Liver (tissue), 9 donors: ENCODE measurements around the gene GPR15LG. TPM values are rescaled to one million over a fixed set of nuclear protein-coding genes. Genes with fewer than 3 reads are reported as not detected.

Source experiments
- DNase-seq: peaks from one replicate; pipeline ENCODE4 v3.0.0-alpha.2; 2017; ENCODE audit warnings: low spot score
- H3K27ac ChIP-seq, 2 donors: one replicate each; pipeline ENCODE4 v1.7.0; 2013; ENCODE audit warnings: inconsistent platforms in 2 of 2, low read length in 2 of 2, control low read depth in 1 of 2, low read depth in 1 of 2, mild to moderate bottlenecking in 1 of 2
- H3K27me3 ChIP-seq, 4 donors: one replicate each; pipeline versions ENCODE4 v1.6.1 to v1.7.0; 2013; ENCODE audit warnings: low read length in 3 of 4, inconsistent platforms in 1 of 4, mild to moderate bottlenecking in 1 of 4, moderate library complexity in 1 of 4; ENCODE audit not compliant: control insufficient read depth in 4 of 4, insufficient read depth in 4 of 4
- H3K36me3 ChIP-seq, 4 donors: one replicate each; pipeline versions ENCODE4 v1.6.1 to v1.7.0; 2013; ENCODE audit warnings: low read length in 3 of 4, mild to moderate bottlenecking in 3 of 4, low read depth in 1 of 4, moderate library complexity in 1 of 4; ENCODE audit not compliant: control insufficient read depth in 4 of 4, insufficient read depth in 3 of 4
- H3K4me1 ChIP-seq, 4 donors: one replicate each; pipeline versions ENCODE4 v1.6.1 to v1.7.0; 2013; ENCODE audit warnings: low read length in 3 of 4, mild to moderate bottlenecking in 3 of 4, moderate library complexity in 1 of 4; ENCODE audit not compliant: control insufficient read depth in 4 of 4, insufficient read depth in 4 of 4
- H3K4me3 ChIP-seq, 3 donors: one replicate each; pipeline versions ENCODE4 v1.6.1 to v1.7.0; 2013; ENCODE audit warnings: low read length in 3 of 3, control low read depth in 1 of 3, low read depth in 1 of 3, mild to moderate bottlenecking in 1 of 3
- H3K9ac ChIP-seq, 2 donors: one replicate each; pipeline ENCODE4 v1.7.0; 2013; ENCODE audit warnings: low read length in 2 of 2, mild to moderate bottlenecking in 2 of 2, moderate library complexity in 2 of 2, control low read depth in 1 of 2, low read depth in 1 of 2
- H3K9me3 ChIP-seq, 4 donors: one replicate each; pipeline versions ENCODE4 v1.6.1 to v1.7.0; 2013; ENCODE audit warnings: low read length in 3 of 4; ENCODE audit not compliant: control insufficient read depth in 4 of 4
- ATF3 ChIP-seq: IDR thresholded peaks from 2 replicates; pipeline ENCODE4 v1.6.1; 2016; ENCODE audit warnings: antibody characterized with exemption
- EGR1 ChIP-seq, 2 donors: IDR thresholded peaks; 2 replicates each; pipeline ENCODE4 v1.6.1; 2016 to 2018; ENCODE audit warnings: antibody characterized with exemption in 2 of 2, low read depth in 2 of 2
- FOXA1 ChIP-seq: IDR thresholded peaks from 2 replicates; pipeline ENCODE4 v1.6.1; 2016; ENCODE audit warnings: antibody characterized with exemption
- FOXA2 ChIP-seq: IDR thresholded peaks from 2 replicates; pipeline ENCODE4 v1.6.1; 2016; ENCODE audit warnings: antibody characterized with exemption
- GABPA ChIP-seq, 2 donors: IDR thresholded peaks in 1 of 2; conservative IDR thresholded peaks in 1 of 2; 2 replicates each; pipeline ENCODE4 v1.6.1; 2016; ENCODE audit warnings: antibody characterized with exemption in 2 of 2, mild to moderate bottlenecking in 1 of 2, moderate library complexity in 1 of 2
- HNF4A ChIP-seq, 2 donors: conservative IDR thresholded peaks; 2 replicates each; pipeline ENCODE4 v1.6.1; 2016; ENCODE audit warnings: antibody characterized with exemption in 2 of 2, mild to moderate bottlenecking in 2 of 2
- HNF4G ChIP-seq: IDR thresholded peaks from 2 replicates; pipeline ENCODE4 v1.6.1; 2016; ENCODE audit warnings: antibody characterized with exemption
- JUND ChIP-seq, 2 donors: IDR thresholded peaks; 2 replicates each; pipeline ENCODE4 v1.6.1; 2016; ENCODE audit warnings: antibody characterized with exemption in 2 of 2
- NR2F2 ChIP-seq: IDR thresholded peaks from 2 replicates; pipeline ENCODE4 v1.6.1; 2016; ENCODE audit warnings: antibody characterized with exemption
- RAD21 ChIP-seq, 2 donors: IDR thresholded peaks; 2 replicates each; pipeline ENCODE4 v1.6.1; 2016; ENCODE audit warnings: antibody characterized with exemption in 2 of 2, mild to moderate bottlenecking in 2 of 2
- REST ChIP-seq: IDR thresholded peaks from 2 replicates; pipeline ENCODE4 v1.6.1; 2016; ENCODE audit warnings: antibody characterized with exemption, mild to moderate bottlenecking
- RXRA ChIP-seq, 2 donors: IDR thresholded peaks; 2 replicates each; pipeline ENCODE4 v1.6.1; 2017 to 2018; ENCODE audit warnings: antibody characterized with exemption in 2 of 2, mild to moderate bottlenecking in 1 of 2
- SP1 ChIP-seq: IDR thresholded peaks from 2 replicates; pipeline ENCODE4 v1.6.1; 2018; ENCODE audit warnings: antibody characterized with exemption, mild to moderate bottlenecking
- TAF1 ChIP-seq: conservative IDR thresholded peaks from 2 replicates; pipeline ENCODE4 v1.6.1; 2016; ENCODE audit warnings: antibody characterized with exemption, mild to moderate bottlenecking
- YY1 ChIP-seq: IDR thresholded peaks from 2 replicates; pipeline ENCODE4 v1.6.1; 2016; ENCODE audit warnings: antibody characterized with exemption, mild to moderate bottlenecking
- ZBTB33 ChIP-seq: IDR thresholded peaks from 2 replicates; pipeline ENCODE4 v1.6.1; 2016; ENCODE audit warnings: antibody characterized with exemption
- WGBS: extraction: QIAGEN DNeasy Blood & Tissue Kit; methylation state at CpG from one replicate; pipeline ENCODE4 v1.1.7; 2013; 5-methylcytosine and 5-hydroxymethylcytosine counted together
- polyA plus RNA-seq, 2 donors: library from polyadenylated mRNA; stranded (reverse) in 1 of 2; unstranded in 1 of 2; fragments of 200-250 nt in 1 of 2; fragments of >200 nt in 1 of 2; fragmentation: Nextera tagmentation in 1 of 2; extraction: Ambion mirVana in 1 of 2; gene quantifications; one replicate each; pipeline versions ENCODE4 v1.2.1 to v1.2.3, GENCODE V29; 2013 to 2015
- total RNA-seq, 2 donors: library from RNA; depleted of rRNA; stranded (reverse); fragments of >200 nt; gene quantifications; one replicate each; pipeline ENCODE4 v1.2.3, GENCODE V29; 2014
- TF ChIP-seq, protein P1 (sequence below): IDR thresholded peaks from 2 replicates; pipeline ENCODE4 v1.6.1; 2016; ENCODE audit warnings: antibody characterized with exemption
- TF ChIP-seq, protein P2 (sequence below): fragments of 150-350 bp; IDR thresholded peaks from 2 replicates; pipeline ENCODE4 v1.5.1; 2017; ENCODE audit warnings: improper control_type of control experiment, low read depth, low read length; ENCODE audit not compliant: missing input control
- donor health status: healthy.
- donor health status: healthy.
- donor health status: healthy.
- donor health status: healthy.
- donor health status: healthy.

Gene GPR15LG
- total and polyA plus RNA-seq, 4 donors = not detected

GRCh38 chr10:84196083-84196482 is 22.5 kb downstream of the GPR15LG start:
- no peak overlapping the region for H3K4me3 ChIP-seq
- H3K27me3 ChIP-seq = peaks cover 0 to 11% (median 7%) of the 10 kb centered on the region in 4 donors
- TF ChIP-seq RXRA (IDR thresholded peaks at IDR 0.05) (no peak), GABPA (IDR thresholded peaks at IDR 0.05 in 1 of 2, conservative IDR thresholded peaks at IDR 0.05 in 1 of 2) (no peak), EGR1 (IDR thresholded peaks at IDR 0.05; ENCODE audit: low read depth in 2 of 2) (no peak), TAF1 (no peak), FOXA2 (no peak), RAD21 (IDR thresholded peaks at IDR 0.05) (no peak), REST (no peak), ZBTB33 (no peak), ATF3 (no peak), HNF4A (conservative IDR thresholded peaks at IDR 0.05) (no peak), SP1 (no peak), HNF4G (no peak), FOXA1 (no peak), NR2F2 (no peak), JUND (IDR thresholded peaks at IDR 0.05) (no peak)
- TF ChIP-seq, protein P1, sequence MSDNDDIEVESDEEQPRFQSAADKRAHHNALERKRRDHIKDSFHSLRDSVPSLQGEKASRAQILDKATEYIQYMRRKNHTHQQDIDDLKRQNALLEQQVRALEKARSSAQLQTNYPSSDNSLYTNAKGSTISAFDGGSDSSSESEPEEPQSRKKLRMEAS = no peak
- TF ChIP-seq, protein P2, sequence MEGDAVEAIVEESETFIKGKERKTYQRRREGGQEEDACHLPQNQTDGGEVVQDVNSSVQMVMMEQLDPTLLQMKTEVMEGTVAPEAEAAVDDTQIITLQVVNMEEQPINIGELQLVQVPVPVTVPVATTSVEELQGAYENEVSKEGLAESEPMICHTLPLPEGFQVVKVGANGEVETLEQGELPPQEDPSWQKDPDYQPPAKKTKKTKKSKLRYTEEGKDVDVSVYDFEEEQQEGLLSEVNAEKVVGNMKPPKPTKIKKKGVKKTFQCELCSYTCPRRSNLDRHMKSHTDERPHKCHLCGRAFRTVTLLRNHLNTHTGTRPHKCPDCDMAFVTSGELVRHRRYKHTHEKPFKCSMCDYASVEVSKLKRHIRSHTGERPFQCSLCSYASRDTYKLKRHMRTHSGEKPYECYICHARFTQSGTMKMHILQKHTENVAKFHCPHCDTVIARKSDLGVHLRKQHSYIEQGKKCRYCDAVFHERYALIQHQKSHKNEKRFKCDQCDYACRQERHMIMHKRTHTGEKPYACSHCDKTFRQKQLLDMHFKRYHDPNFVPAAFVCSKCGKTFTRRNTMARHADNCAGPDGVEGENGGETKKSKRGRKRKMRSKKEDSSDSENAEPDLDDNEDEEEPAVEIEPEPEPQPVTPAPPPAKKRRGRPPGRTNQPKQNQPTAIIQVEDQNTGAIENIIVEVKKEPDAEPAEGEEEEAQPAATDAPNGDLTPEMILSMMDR = no peak
- no peak overlapping the region for H3K27ac ChIP-seq
- H3K9me3 ChIP-seq = no peaks in the 10 kb centered on the region
- DNase-seq = no peak
- no peaks in the 10 kb centered on the region for H3K36me3 ChIP-seq
- no peak overlapping the region for H3K9ac ChIP-seq
- WGBS = 17% methylated on average over 4 of the region's 4 CpGs
- peaks cover 4 to 13% (median 7%) of the 10 kb centered on the region in 4 donors for H3K4me1 ChIP-seq

GRCh38 chr10:84196941-84197340 is 23.3 kb downstream of the GPR15LG start:
- Histone ChIP-seq H3K27ac (no peak overlapping the region), H3K4me1 (peaks cover 4 to 13% (median 7%) of the 10 kb centered on the region in 4 donors), H3K36me3 (no peaks in the 10 kb centered on the region), H3K9ac (no peak overlapping the region), H3K27me3 (peaks cover 0 to 11% (median 7%) of the 10 kb centered on the region in 4 donors), H3K9me3 (no peaks in the 10 kb centered on the region), H3K4me3 (no peak overlapping the region)
- 67% methylated on average over 5 of the region's 5 CpGs for WGBS
- DNase-seq = no peak
- no peak for TF ChIP-seq RXRA (IDR thresholded peaks at IDR 0.05)
- TF ChIP-seq RAD21 (IDR thresholded peaks at IDR 0.05) = no peak
- no peak for TF ChIP-seq REST
- TF ChIP-seq YY1 = no peak
- TF ChIP-seq, protein P2 = no peak
- TF ChIP-seq JUND (IDR thresholded peaks at IDR 0.05) = no peak
